SK-N-SH (cell line): ENCODE data around the gene ZFP2.

ENCODE experiments used
- RAD21 ChIP-seq: IDR thresholded peaks from 2 replicates; pipeline ENCODE4 v1.6.1; 2012; ENCODE audit warnings: mild to moderate bottlenecking, low read length
- RCOR1 ChIP-seq: fragments of 150-350 bp; IDR thresholded peaks from 2 replicates; pipeline ENCODE4 v1.6.1; 2017; ENCODE audit warnings: antibody characterized with exemption, low read length
- TAF1 ChIP-seq: IDR thresholded peaks from 2 replicates; pipeline ENCODE4 v1.6.1; 2012; ENCODE audit warnings: low read depth, mild to moderate bottlenecking, low read length, moderate library complexity, borderline replicate concordance
- TF ChIP-seq, protein P1 (sequence below): fragments of 200-600 bp; sonication (generic); IDR thresholded peaks from 2 replicates; pipeline ENCODE4 v1.6.1; 2017; ENCODE audit warnings: antibody characterized with exemption, mild to moderate bottlenecking, moderate library complexity
- TF ChIP-seq, protein P2 (sequence below): IDR thresholded peaks from 2 replicates; pipeline ENCODE4 v1.4.0; 2012; ENCODE audit warnings: low read depth, borderline replicate concordance
- TF ChIP-seq, protein P3 (sequence below): IDR thresholded peaks from 2 replicates; pipeline ENCODE4 v1.4.0; 2012; ENCODE audit warnings: low read depth
- TF ChIP-seq, protein P4 (sequence below): IDR thresholded peaks from 2 replicates; pipeline ENCODE4; 2012

DNA sequence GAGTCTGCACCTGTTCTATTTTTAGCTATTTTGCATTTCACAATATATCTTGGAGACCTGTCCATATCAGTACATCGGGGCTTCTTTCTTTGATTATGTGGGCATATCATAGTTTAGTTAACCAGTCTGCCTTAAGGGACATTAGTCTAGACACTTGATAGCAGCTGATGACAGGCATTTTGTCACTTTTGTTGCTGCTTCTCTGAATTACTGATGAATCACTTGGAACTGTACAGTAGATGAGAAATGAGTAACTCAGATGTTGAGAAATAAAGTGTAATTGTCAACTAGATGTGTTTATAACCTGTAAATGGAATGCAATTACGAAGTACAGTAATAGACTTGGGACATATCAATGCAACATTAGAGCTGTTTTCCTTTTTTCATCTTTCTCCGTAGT lies 7.1 kb downstream of the ZFP2 start:
- no peak for TF ChIP-seq RCOR1
- TF ChIP-seq, protein P1, sequence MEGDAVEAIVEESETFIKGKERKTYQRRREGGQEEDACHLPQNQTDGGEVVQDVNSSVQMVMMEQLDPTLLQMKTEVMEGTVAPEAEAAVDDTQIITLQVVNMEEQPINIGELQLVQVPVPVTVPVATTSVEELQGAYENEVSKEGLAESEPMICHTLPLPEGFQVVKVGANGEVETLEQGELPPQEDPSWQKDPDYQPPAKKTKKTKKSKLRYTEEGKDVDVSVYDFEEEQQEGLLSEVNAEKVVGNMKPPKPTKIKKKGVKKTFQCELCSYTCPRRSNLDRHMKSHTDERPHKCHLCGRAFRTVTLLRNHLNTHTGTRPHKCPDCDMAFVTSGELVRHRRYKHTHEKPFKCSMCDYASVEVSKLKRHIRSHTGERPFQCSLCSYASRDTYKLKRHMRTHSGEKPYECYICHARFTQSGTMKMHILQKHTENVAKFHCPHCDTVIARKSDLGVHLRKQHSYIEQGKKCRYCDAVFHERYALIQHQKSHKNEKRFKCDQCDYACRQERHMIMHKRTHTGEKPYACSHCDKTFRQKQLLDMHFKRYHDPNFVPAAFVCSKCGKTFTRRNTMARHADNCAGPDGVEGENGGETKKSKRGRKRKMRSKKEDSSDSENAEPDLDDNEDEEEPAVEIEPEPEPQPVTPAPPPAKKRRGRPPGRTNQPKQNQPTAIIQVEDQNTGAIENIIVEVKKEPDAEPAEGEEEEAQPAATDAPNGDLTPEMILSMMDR, result no peak
- TF ChIP-seq, protein P2, sequence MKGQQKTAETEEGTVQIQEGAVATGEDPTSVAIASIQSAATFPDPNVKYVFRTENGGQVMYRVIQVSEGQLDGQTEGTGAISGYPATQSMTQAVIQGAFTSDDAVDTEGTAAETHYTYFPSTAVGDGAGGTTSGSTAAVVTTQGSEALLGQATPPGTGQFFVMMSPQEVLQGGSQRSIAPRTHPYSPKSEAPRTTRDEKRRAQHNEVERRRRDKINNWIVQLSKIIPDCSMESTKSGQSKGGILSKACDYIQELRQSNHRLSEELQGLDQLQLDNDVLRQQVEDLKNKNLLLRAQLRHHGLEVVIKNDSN, result no peak
- TF ChIP-seq RAD21, result no peak
- TF ChIP-seq TAF1, result no peak
- TF ChIP-seq, protein P3, sequence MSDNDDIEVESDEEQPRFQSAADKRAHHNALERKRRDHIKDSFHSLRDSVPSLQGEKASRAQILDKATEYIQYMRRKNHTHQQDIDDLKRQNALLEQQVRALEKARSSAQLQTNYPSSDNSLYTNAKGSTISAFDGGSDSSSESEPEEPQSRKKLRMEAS, result no peak
- TF ChIP-seq, protein P4, sequence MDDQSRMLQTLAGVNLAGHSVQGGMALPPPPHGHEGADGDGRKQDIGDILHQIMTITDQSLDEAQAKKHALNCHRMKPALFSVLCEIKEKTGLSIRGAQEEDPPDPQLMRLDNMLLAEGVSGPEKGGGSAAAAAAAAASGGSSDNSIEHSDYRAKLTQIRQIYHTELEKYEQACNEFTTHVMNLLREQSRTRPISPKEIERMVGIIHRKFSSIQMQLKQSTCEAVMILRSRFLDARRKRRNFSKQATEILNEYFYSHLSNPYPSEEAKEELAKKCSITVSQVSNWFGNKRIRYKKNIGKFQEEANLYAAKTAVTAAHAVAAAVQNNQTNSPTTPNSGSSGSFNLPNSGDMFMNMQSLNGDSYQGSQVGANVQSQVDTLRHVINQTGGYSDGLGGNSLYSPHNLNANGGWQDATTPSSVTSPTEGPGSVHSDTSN, result no peak
